Measurements from ENCODE around the gene EFNA3. TPM values are rescaled to one million over a fixed set of nuclear protein-coding genes. Genes with fewer than 3 reads are reported as not detected.
A peak's percentile ranks its signal among the peaks of the same experiment; 100 is the strongest.

EFNA3 gene
- total RNA-seq, 1 experiment from 2014 or later, result 2.3 TPM

- Histone ChIP-seq H3K27me3 (ENCODE audit: control insufficient read depth, insufficient read depth, low read length) (no peaks in the 10 kb centered on the region), H3K4me1 (ENCODE audit: control insufficient read depth, insufficient read depth, low read length) (peaks cover 35% of the 10 kb centered on the region), H3K36me3 (ENCODE audit: control insufficient read depth, insufficient read depth, low read length) (no peaks in the 10 kb centered on the region), H3K27ac (ENCODE audit: low read length) (peak within 1 kb of the TSS; percentile 93), H3K4me3 (ENCODE audit: low read depth in 2 of 2, low read length in 2 of 2) (peak within 1 kb of the TSS; percentile 60 to 86), H3K9me3 (ENCODE audit: control insufficient read depth, insufficient read depth, low read depth, low read length) (no peaks in the 10 kb centered on the region)
- POLR2A ChIA-PET, result interaction anchor here (0.6 kb wide), 1 partner anchor 38 kb away, joined by 3 read pairs; no protein-coding TSS in a partner anchor
- CTCF ChIA-PET, result interaction anchor here (0.6 to 2.2 kb wide), 3 partner anchors 11 to 166 kb away, joined by 3 to 6 read pairs (median 4); no protein-coding TSS in a partner anchor
- ATAC-seq (peak; percentile 86), DNase-seq (ENCODE audit: low read depth, low spot score) (peak; percentile 62)
- TF ChIP-seq TCF7L2 (IDR thresholded peaks at IDR 0.05; ENCODE audit: low read depth, low read length) (0 out of 2 replicates have a peak, but pooled peaks have one; percentile 18), POLR2AphosphoS5 (IDR thresholded peaks at IDR 0.05; ENCODE audit: low read depth, low read length) (peak; percentile 95), SIN3A (IDR thresholded peaks at IDR 0.05; ENCODE audit: borderline replicate concordance, insufficient read depth, low read depth, low read length) (peak; percentile 19; the same call in 1 of the 2 replicates)
- TF ChIP-seq, protein P1, sequence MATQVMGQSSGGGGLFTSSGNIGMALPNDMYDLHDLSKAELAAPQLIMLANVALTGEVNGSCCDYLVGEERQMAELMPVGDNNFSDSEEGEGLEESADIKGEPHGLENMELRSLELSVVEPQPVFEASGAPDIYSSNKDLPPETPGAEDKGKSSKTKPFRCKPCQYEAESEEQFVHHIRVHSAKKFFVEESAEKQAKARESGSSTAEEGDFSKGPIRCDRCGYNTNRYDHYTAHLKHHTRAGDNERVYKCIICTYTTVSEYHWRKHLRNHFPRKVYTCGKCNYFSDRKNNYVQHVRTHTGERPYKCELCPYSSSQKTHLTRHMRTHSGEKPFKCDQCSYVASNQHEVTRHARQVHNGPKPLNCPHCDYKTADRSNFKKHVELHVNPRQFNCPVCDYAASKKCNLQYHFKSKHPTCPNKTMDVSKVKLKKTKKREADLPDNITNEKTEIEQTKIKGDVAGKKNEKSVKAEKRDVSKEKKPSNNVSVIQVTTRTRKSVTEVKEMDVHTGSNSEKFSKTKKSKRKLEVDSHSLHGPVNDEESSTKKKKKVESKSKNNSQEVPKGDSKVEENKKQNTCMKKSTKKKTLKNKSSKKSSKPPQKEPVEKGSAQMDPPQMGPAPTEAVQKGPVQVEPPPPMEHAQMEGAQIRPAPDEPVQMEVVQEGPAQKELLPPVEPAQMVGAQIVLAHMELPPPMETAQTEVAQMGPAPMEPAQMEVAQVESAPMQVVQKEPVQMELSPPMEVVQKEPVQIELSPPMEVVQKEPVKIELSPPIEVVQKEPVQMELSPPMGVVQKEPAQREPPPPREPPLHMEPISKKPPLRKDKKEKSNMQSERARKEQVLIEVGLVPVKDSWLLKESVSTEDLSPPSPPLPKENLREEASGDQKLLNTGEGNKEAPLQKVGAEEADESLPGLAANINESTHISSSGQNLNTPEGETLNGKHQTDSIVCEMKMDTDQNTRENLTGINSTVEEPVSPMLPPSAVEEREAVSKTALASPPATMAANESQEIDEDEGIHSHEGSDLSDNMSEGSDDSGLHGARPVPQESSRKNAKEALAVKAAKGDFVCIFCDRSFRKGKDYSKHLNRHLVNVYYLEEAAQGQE (IDR thresholded peaks at IDR 0.05; ENCODE audit: insufficient read depth in 1 of 2, low read depth in 2 of 2, low read length in 1 of 2), result no peak
- in situ Hi-C loops (cut with HindIII; ENCODE audit: low pct_unique_long_range_greater_than_20kb, low sequenced_read_pairs), result no loop called here
- no TSS peak for BruUV-seq (replicated peaks)
- intact Hi-C loops (cut with micrococcal nuclease; ENCODE audit: unreplicated experiment), result no loop called here
Observed at GRCh38 chr1:155135415-155136028, 56.9 kb downstream of the EFNA3 start, which contains the start of gene SLC50A1. Gene SLC50A1 (plus strand): TSS chr1:155135852. CDS start chr1:155135912, 60 bp downstream.

- DNase-seq (ENCODE audit: low read depth, low spot score) (no peak), ATAC-seq (no peak)
- no TSS peak for BruUV-seq (replicated peaks)
- Histone ChIP-seq H3K9me3 (ENCODE audit: control insufficient read depth, insufficient read depth, low read depth, low read length) (no peaks in the 10 kb centered on the region), H3K4me1 (ENCODE audit: control insufficient read depth, insufficient read depth, low read length) (peaks cover 30% of the 10 kb centered on the region), H3K27ac (ENCODE audit: low read length) (peak overlapping the region; percentile 93), H3K4me3 (ENCODE audit: low read depth in 2 of 2, low read length in 2 of 2) (peak overlapping the region; percentile 60 to 86), H3K36me3 (ENCODE audit: control insufficient read depth, insufficient read depth, low read length) (no peaks in the 10 kb centered on the region), H3K27me3 (ENCODE audit: control insufficient read depth, insufficient read depth, low read length) (no peaks in the 10 kb centered on the region)
- in situ Hi-C loops (cut with HindIII; ENCODE audit: low pct_unique_long_range_greater_than_20kb, low sequenced_read_pairs) (no loop called here), intact Hi-C loops (cut with micrococcal nuclease; ENCODE audit: unreplicated experiment) (no loop called here)
- CTCF ChIA-PET, result interaction anchor here (0.6 to 0.7 kb wide), 4 partner anchors 14 to 580 kb away, joined by 3 to 7 read pairs (median 4); partner anchors contain the start of gene KRTCAP2
- POLR2A ChIA-PET, result interaction anchor here (0.5 to 0.8 kb wide), 2 partner anchors 9 to 37 kb away, joined by 3 read pairs; partner anchors contain the start of gene EFNA1
- TF ChIP-seq SIN3A (IDR thresholded peaks at IDR 0.05; ENCODE audit: borderline replicate concordance, insufficient read depth, low read depth, low read length), result no peak
- TF ChIP-seq, protein P2, sequence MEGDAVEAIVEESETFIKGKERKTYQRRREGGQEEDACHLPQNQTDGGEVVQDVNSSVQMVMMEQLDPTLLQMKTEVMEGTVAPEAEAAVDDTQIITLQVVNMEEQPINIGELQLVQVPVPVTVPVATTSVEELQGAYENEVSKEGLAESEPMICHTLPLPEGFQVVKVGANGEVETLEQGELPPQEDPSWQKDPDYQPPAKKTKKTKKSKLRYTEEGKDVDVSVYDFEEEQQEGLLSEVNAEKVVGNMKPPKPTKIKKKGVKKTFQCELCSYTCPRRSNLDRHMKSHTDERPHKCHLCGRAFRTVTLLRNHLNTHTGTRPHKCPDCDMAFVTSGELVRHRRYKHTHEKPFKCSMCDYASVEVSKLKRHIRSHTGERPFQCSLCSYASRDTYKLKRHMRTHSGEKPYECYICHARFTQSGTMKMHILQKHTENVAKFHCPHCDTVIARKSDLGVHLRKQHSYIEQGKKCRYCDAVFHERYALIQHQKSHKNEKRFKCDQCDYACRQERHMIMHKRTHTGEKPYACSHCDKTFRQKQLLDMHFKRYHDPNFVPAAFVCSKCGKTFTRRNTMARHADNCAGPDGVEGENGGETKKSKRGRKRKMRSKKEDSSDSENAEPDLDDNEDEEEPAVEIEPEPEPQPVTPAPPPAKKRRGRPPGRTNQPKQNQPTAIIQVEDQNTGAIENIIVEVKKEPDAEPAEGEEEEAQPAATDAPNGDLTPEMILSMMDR (IDR thresholded peaks at IDR 0.05), result no peak
Observed at GRCh38 chr1:155136748-155137147, 58.1 kb downstream of the EFNA3 start.

Other genes starting within 250 kb of the EFNA3 start
- 0.05 TPM for gene KCNN3, start 208.6 kb upstream of the EFNA3 start, total RNA-seq (2021; ENCODE audit: unreplicated experiment)
- 42.2 TPM for gene PMVK, start 142.1 kb upstream of the EFNA3 start, total RNA-seq (2021; ENCODE audit: unreplicated experiment)
- gene PBXIP1, start 122.7 kb upstream of the EFNA3 start, total RNA-seq (2021; ENCODE audit: unreplicated experiment), result 40.7 TPM
- gene PYGO2, start 117.1 kb upstream of the EFNA3 start, total RNA-seq (2021; ENCODE audit: unreplicated experiment), result 41.1 TPM
- 373 TPM for gene SHC1, start 108.1 kb upstream of the EFNA3 start, total RNA-seq (2021; ENCODE audit: unreplicated experiment)
- 212 TPM for gene CKS1B, start 104.2 kb upstream of the EFNA3 start, total RNA-seq (2021; ENCODE audit: unreplicated experiment)
- gene FLAD1, start 95.5 kb upstream of the EFNA3 start, total RNA-seq (2021; ENCODE audit: unreplicated experiment), result 72.8 TPM
- 0.67 TPM for gene LENEP, start 85.3 kb upstream of the EFNA3 start, total RNA-seq (2021; ENCODE audit: unreplicated experiment)
- 55.8 TPM for gene ZBTB7B, start 76.0 kb upstream of the EFNA3 start, total RNA-seq (2021; ENCODE audit: unreplicated experiment)
- gene DCST2, start 45.1 kb upstream of the EFNA3 start, total RNA-seq (2021; ENCODE audit: unreplicated experiment), result 0.13 TPM
- not detected for gene DCST1, start 45.0 kb upstream of the EFNA3 start, total RNA-seq (2021; ENCODE audit: unreplicated experiment)
- gene ADAM15, start 27.5 kb upstream of the EFNA3 start, total RNA-seq (2021; ENCODE audit: unreplicated experiment), result 41.7 TPM
- gene EFNA4, start 15.1 kb upstream of the EFNA3 start, total RNA-seq (2021; ENCODE audit: unreplicated experiment), result 8.0 TPM
- 23.8 TPM for gene EFNA1, start 49.0 kb downstream of the EFNA3 start, total RNA-seq (2021; ENCODE audit: unreplicated experiment)
- 67.4 TPM for gene SLC50A1, start 57.0 kb downstream of the EFNA3 start, total RNA-seq (2021; ENCODE audit: unreplicated experiment)
- gene DPM3, start 61.7 kb downstream of the EFNA3 start, total RNA-seq (2021; ENCODE audit: unreplicated experiment), result 66.0 TPM
- gene KRTCAP2, start 94.5 kb downstream of the EFNA3 start, total RNA-seq (2021; ENCODE audit: unreplicated experiment), result 155 TPM
- 3.8 TPM for gene TRIM46, start 95.0 kb downstream of the EFNA3 start, total RNA-seq (2021; ENCODE audit: unreplicated experiment)
- 35.9 TPM for gene THBS3, start 129.1 kb downstream of the EFNA3 start, total RNA-seq (2021; ENCODE audit: unreplicated experiment)
- gene MTX1, start 129.9 kb downstream of the EFNA3 start, total RNA-seq (2021; ENCODE audit: unreplicated experiment), result 53.6 TPM
- gene ENTREP3, start 176.6 kb downstream of the EFNA3 start, total RNA-seq (2021; ENCODE audit: unreplicated experiment), result 94.7 TPM
- 200 TPM for gene SCAMP3, start 183.5 kb downstream of the EFNA3 start, total RNA-seq (2021; ENCODE audit: unreplicated experiment)
- gene CLK2, start 194.7 kb downstream of the EFNA3 start, total RNA-seq (2021; ENCODE audit: unreplicated experiment), result 43.6 TPM
- gene HCN3, start 198.6 kb downstream of the EFNA3 start, total RNA-seq (2021; ENCODE audit: unreplicated experiment), result 7.8 TPM
- 0.13 TPM for gene PKLR, start 222.6 kb downstream of the EFNA3 start, total RNA-seq (2021; ENCODE audit: unreplicated experiment)
- 255 TPM for gene FDPS, start 230.0 kb downstream of the EFNA3 start, total RNA-seq (2021; ENCODE audit: unreplicated experiment)
- gene RUSC1, start 242.1 kb downstream of the EFNA3 start, total RNA-seq (2021; ENCODE audit: unreplicated experiment), result 77.9 TPM

Measured in Panc1 (cell line).